Measurements from ENCODE around the gene PBX3.

GRCh38 chr9:125929846-125930245, 182.7 kb downstream of the PBX3 start:
- TF ChIP-seq CTCF (IDR thresholded peaks at IDR 0.05) (no peak), POLR2A (IDR thresholded peaks at IDR 0.05) (no peak)

All from ovary (tissue), 3 donors.